HG03064 (cell line): Measurements from ENCODE around the gene LYSET.
"Not testable (repeated sequence)": the region's sequence is repeated elsewhere in the genome, so short reads cannot be mapped to it uniquely, and the experiment has no call there.

Experiments used
- ATAC-seq: cut with Tn5 transposase; IDR thresholded peaks from one replicate; pipeline ENCODE4 v1.9.1; 2021; ENCODE audit warnings: low read depth; ENCODE audit not compliant: unreplicated experiment

LYSET gene

GRCh38 chr14:93214598-93214997, 29.5 kb downstream of the LYSET start:
- ATAC-seq = no peak

- ATAC-seq = peak; percentile 81
Measured at GRCh38 chr14:93219103-93219726, 34.1 kb downstream of the LYSET start.

GRCh38 chr14:93220509-93220908, 35.4 kb downstream of the LYSET start:
- no peak for ATAC-seq

GRCh38 chr14:93223565-93223964, 38.4 kb downstream of the LYSET start:
- ATAC-seq = no peak

GRCh38 chr14:93228550-93228949, 43.4 kb downstream of the LYSET start:
- no peak for ATAC-seq

GRCh38 chr14:93230539-93230938, 45.4 kb downstream of the LYSET start:
- no peak for ATAC-seq

GRCh38 chr14:93231129-93231979, 46.2 kb downstream of the LYSET start:
- ATAC-seq = no peak

- ATAC-seq = no peak
Measured at GRCh38 chr14:93232159-93232558, 47.0 kb downstream of the LYSET start.

- ATAC-seq = not testable (repeated sequence)
Measured at GRCh38 chr14:93233078-93233477, 48.0 kb downstream of the LYSET start.

- ATAC-seq = no peak
Measured at GRCh38 chr14:93234798-93235197, 49.7 kb downstream of the LYSET start.
